SJSA1 (cell line): ENCODE results near the gene PRKAG1. TPM values are rescaled to one million over a fixed set of nuclear protein-coding genes. Genes with fewer than 3 reads are reported as not detected.

Experiments used
- DNase-seq, 2 experiments: peaks; one replicate each; pipeline ENCODE4 v3.0.0-alpha.2; 2015 to 2020; ENCODE audit warnings: low spot score in 2 of 2, low read depth in 1 of 2
- H3K27ac ChIP-seq: fragments of 250-450 bp; sonication (Bioruptor Pico); 2 replicates; pipeline ENCODE4 v1.5.1; 2020; ENCODE audit warnings: mild to moderate bottlenecking, moderate library complexity
- H3K27me3 ChIP-seq: fragments of 250-450 bp; sonication (Bioruptor Pico); replicated peaks from 2 replicates; pipeline ENCODE4 v1.5.1; 2020; ENCODE audit warnings: mild to moderate bottlenecking, moderate library complexity
- H3K36me3 ChIP-seq: fragments of 250-450 bp; sonication (Bioruptor Pico); 2 replicates; pipeline ENCODE4 v1.5.1; 2020; ENCODE audit warnings: mild to moderate bottlenecking
- H3K4me1 ChIP-seq: fragments of 250-450 bp; sonication (Bioruptor Pico); replicated peaks from 2 replicates; pipeline ENCODE4 v1.6.1; 2021; ENCODE audit warnings: mild to moderate bottlenecking
- H3K4me3 ChIP-seq: fragments of 250-450 bp; sonication (Bioruptor Pico); 2 replicates; pipeline ENCODE4 v1.5.1; 2020; ENCODE audit warnings: mild to moderate bottlenecking
- H3K9me3 ChIP-seq: fragments of 250-450 bp; sonication (Bioruptor Pico); replicated peaks from 2 replicates; pipeline ENCODE4 v1.5.1; 2020; ENCODE audit warnings: mild to moderate bottlenecking
- total RNA-seq: library from RNA; depleted of rRNA; stranded (reverse); fragments of >200 nt; shearing (Covaris generic); gene quantifications from 2 replicates; pipeline ENCODE4 v1.2.3, GENCODE V29; 2014

Gene PRKAG1
- total RNA-seq, 1 experiment from 2014 or later = 36.4 TPM

DNA sequence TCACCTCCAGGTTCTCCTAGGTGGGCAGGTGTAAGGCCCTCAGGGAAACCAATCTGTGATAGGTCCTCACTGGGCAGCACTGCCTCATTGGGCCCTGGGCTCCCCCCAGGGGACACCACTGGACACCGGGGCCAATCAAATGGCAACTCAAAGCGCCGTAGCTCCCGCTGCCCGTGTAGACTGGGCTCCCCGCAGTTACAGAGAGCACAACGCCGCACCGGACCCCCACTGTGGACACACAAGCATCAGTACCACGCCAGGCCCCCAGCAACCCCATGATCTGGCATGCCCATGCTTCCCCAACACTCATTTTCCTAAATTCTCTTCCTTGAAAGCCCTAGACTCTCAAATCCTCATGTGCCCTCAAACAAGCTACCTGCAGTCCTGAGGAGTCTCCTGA is 35.9 kb upstream of the PRKAG1 start:
- no peak for DNase-seq
- no peaks in the 10 kb centered on the region for H3K9me3 ChIP-seq
- no peak overlapping the region for H3K4me3 ChIP-seq
- peaks cover 89% of the 10 kb centered on the region for H3K36me3 ChIP-seq
- H3K4me1 ChIP-seq = peaks cover 41% of the 10 kb centered on the region
- H3K27me3 ChIP-seq = no peaks in the 10 kb centered on the region
- H3K27ac ChIP-seq = no peak overlapping the region

DNA sequence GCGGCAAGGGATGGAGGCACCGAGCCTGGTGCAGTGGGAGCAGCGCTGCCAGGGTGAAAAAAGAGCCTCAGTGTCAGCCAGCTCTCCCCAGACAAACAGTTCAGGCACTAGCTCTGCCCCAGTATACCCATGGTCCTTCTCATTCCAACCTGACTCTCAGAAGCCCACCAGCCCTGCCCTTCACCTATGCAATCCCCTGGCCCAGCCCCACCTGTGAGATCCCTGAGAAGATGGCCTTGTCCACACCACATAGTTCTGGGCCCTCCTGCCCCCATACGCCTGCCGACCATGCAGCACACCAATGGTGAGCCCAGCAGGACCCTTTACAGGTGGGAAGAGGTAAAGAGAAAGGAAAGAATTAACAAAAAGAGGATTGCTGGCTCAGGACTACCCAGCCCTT is 35.5 kb upstream of the PRKAG1 start:
- Histone ChIP-seq H3K27ac (no peak overlapping the region), H3K36me3 (peaks cover 90% of the 10 kb centered on the region), H3K4me1 (peaks cover 44% of the 10 kb centered on the region), H3K9me3 (no peaks in the 10 kb centered on the region), H3K4me3 (no peak overlapping the region), H3K27me3 (no peaks in the 10 kb centered on the region)
- no peak for DNase-seq

DNA sequence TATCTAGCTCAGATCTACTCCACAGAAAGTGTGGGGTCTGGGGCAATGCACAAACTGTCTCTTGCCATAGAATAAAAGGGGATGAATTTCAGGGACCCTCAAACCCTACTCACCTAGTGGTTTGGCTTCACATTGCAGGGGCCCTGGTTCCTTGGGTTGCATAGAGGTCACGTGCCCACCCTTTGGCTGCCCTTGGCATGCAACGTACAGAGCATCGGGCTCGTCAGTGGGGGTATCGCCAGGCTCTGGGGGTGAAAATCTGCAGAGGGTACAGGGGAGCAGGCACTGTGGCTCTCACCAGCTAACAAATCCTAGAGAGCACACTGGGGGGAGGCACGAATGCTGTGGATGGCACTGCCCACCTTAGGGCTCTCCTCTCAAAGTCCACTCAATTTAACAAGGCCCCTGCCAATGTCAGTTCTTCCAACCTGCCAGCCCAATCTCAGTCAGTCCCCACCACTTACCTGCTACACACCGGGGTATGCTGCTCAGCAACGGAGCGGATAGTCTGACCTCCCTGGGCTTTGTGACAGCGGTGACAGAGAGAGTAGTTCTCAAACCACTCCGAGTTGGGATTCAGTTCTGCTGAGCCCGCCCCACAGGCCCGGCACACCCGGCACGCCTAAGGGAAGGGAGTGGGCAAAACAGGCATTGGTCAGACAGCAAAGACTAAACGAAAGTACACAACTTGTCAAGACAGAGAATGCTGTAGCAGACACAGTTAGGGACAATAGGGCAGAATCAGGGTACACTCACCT is 34.1 kb upstream of the PRKAG1 start:
- Histone ChIP-seq H3K4me3 (no peak overlapping the region), H3K27me3 (no peaks in the 10 kb centered on the region), H3K36me3 (peaks cover 94% of the 10 kb centered on the region), H3K9me3 (no peaks in the 10 kb centered on the region), H3K4me1 (peaks cover 32% of the 10 kb centered on the region), H3K27ac (no peak overlapping the region)
- DNase-seq = no peak

DNA sequence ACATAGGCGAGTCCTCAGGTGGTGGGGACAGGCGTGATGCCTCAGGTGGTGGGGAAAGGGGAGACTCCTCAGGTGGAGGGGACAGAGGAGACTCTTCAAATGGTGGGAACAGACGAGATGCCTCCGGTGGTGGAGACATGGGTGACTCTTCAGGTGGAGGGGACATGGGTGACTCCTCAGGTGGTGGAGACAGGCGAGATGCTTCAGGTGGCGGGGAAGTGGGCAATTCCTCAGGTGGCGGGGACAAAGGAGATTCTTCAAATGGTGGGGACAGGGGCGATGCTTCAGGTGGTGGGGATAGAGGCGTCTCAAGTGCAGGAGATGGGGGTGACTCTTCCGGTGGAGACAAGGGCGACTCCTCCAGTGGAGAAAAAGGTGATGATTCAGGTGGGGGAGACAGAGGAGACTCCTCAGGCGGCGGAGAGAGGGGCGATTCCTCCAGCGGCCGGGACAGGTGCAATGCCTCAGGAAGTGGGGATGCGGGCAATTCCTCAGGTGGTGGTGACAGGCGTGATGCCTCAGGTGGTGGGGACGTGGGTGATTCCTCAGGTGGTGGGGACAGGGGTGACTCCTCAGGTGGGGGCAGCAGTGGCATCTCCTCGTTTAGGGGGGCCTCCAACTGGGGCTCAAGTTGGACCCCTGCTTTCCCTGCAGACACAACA is 33.3 kb upstream of the PRKAG1 start:
- H3K36me3 ChIP-seq = peaks cover 99% of the 10 kb centered on the region

DNA sequence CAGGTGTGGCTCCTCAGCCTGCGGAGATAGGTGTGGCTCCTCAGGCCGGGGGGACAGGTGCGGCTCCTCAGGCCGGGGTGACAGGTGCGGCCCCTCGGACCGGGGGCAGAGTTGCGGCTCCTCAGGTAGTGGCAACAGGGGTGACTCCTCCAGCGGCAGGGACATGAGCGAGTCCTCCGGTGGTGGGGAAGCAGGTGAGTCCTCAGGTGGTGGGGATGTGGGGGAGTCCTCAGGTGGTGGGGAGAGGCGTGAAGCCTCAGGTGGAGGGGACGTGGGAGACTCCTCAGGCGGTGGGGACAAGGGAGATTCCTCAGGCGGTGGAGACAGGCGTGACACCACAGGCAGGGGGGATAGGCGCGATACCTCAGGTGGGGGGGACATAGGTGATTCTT is 32.8 kb upstream of the PRKAG1 start:
- H3K4me1 ChIP-seq = peaks cover 19% of the 10 kb centered on the region
- no peak overlapping the region for H3K4me3 ChIP-seq
- no peaks in the 10 kb centered on the region for H3K9me3 ChIP-seq
- no peaks in the 10 kb centered on the region for H3K27me3 ChIP-seq
- H3K27ac ChIP-seq = no peak overlapping the region
- peaks cover 100% of the 10 kb centered on the region for H3K36me3 ChIP-seq
- DNase-seq = no peak

More for the DNA sequence above, 33.3 kb upstream of the PRKAG1 start:
- Histone ChIP-seq H3K9me3 (no peaks in the 10 kb centered on the region), H3K4me3 (no peak overlapping the region), H3K27ac (no peak overlapping the region), H3K27me3 (no peaks in the 10 kb centered on the region), H3K4me1 (peaks cover 25% of the 10 kb centered on the region)
- DNase-seq = no peak

DNA sequence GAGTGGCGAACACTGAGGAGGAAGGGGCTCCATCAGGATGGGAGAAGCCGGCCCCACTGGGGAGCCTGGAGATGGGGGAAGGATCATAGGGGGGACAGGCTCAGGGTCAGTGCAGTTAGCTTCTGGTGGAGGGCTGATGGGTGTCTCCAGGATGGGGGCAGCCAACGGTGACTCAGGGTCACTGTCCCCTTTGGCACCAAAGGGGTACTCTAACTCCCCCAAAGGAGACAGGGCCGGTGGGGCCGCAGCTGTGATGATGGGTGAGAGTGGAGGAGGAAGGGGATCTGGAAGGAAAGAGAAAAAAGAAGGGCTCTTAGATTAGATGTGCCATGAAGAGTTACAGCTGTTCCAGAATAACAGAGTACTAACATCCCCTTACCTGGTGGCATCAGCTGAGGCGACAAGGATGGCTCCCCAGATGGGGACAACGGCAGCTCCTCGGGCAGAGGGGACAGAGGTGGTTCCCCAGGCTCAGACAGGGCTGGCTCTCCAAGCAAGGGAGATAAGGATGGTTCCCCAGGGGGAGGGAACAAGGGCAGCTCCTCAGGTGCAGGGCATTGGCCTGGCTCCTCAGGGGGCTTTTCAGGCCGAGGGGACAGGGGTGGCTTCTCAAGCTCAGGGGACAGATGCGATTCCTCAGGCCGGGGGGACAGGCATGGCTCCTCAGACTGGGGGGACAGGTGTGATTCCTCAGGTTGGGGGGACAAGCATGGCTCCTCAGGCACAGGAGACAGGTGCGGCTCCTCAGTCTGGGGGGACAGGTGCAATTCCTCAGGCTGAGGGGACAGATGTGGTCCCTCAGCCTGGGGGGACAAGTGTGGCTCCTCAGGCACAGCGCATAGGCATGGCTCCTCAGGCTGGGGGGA is 32.2 kb upstream of the PRKAG1 start:
- Histone ChIP-seq H3K36me3 (peaks cover 100% of the 10 kb centered on the region), H3K27ac (no peak overlapping the region), H3K27me3 (no peaks in the 10 kb centered on the region), H3K9me3 (no peaks in the 10 kb centered on the region), H3K4me3 (no peak overlapping the region), H3K4me1 (peaks cover 13% of the 10 kb centered on the region)
- DNase-seq = no peak

DNA sequence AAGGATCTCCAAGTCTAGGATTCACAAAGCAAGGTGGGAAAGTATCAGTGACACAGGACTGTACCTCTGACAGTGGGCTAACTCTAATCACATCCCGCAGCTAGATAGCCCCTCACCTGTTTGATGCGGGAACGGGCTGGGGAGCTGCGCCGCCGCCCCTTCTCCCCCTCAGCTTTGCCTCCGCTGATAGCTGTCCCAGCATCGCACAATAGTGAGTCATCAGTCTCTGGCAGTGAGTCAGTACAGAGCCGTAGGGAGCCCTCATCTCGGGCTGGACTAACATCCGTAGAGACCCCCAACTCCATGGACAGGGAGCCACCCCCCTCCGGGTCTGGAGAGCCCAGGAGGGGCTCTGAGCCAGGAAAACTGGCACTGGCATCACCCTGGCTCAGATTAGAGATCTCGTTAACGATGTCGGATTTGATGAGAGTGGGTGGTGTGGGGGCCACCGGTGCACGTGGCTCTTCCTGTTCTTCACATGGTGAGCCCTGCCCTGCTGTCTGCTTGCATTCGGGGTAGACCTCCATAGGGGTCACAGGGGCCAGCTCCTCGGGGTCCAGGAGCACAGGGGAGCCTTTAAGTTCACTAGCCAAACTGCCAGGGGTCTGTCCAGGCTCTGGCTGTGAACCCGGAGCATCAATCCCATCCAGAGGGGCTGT is 31.1 kb upstream of the PRKAG1 start:
- Histone ChIP-seq H3K27ac (peak overlapping the region; percentile 27), H3K9me3 (no peaks in the 10 kb centered on the region), H3K4me1 (peaks cover 11% of the 10 kb centered on the region), H3K27me3 (no peaks in the 10 kb centered on the region), H3K4me3 (no peak overlapping the region), H3K36me3 (peaks cover 100% of the 10 kb centered on the region)
- peak; percentile 37 to 63 for DNase-seq

DNA sequence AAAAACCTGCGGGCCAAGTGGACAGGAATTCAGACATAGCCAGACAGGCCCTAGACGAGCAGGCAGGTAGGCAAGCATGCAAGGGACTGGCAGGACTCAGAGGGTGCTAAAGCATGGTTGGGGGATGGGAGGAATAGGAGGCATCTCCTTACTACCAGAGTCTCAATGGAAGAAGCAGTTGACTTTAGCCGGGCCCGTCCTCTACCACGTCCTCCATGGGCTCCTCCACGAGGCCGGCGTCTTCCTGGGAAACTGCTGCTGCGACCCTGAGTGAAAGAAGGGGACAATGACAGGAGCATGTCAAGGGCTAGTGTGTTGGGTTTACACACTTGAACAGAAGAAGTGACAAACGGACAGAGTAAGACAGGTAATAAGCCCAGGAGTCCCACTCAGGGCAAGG is 30.4 kb upstream of the PRKAG1 start:
- Histone ChIP-seq H3K27me3 (no peaks in the 10 kb centered on the region), H3K36me3 (peaks cover 100% of the 10 kb centered on the region), H3K4me3 (no peak overlapping the region), H3K9me3 (no peaks in the 10 kb centered on the region), H3K27ac (no peak overlapping the region), H3K4me1 (peaks cover 11% of the 10 kb centered on the region)
- no peak for DNase-seq

DNA sequence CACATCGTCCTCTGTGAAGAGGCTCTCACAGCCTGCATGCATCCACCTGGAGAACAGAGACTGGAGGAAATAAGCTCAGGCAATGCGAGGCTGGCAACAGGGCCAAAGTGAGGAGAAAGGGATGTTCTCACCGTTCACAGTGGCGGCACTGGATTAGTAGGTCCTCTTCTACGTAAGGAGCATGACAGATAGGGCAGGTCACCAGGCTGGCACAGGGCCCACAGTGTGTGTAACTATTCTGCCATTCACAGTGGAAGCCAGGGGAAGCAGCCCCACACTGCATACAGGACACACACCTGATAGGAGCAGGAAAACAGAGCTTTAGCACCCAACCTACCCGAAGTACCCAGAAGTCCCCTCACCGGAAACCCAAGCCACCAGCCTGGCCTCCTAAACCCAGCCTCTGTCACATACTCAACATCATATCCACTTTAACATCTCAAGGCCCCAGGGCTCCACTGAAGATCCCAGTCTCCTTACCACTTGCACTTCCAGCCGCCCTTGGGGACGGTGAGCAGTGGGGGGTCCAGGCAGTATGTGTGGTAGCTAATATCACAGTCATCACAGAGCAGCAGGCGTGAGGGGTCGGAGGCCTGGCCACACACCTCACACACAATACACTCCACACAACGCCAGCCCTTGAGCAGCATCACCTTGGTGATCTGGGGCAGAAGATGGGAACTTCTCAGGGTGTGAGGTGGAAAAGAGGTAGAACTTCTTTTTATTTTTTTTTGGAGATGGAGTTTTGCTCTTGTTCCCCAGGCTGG is 27.7 kb upstream of the PRKAG1 start:
- H3K9me3 ChIP-seq = no peaks in the 10 kb centered on the region
- H3K4me3 ChIP-seq = no peak overlapping the region
- peaks cover 11% of the 10 kb centered on the region for H3K4me1 ChIP-seq
- peaks cover 100% of the 10 kb centered on the region for H3K36me3 ChIP-seq
- no peak for DNase-seq
- no peaks in the 10 kb centered on the region for H3K27me3 ChIP-seq
- no peak overlapping the region for H3K27ac ChIP-seq

DNA sequence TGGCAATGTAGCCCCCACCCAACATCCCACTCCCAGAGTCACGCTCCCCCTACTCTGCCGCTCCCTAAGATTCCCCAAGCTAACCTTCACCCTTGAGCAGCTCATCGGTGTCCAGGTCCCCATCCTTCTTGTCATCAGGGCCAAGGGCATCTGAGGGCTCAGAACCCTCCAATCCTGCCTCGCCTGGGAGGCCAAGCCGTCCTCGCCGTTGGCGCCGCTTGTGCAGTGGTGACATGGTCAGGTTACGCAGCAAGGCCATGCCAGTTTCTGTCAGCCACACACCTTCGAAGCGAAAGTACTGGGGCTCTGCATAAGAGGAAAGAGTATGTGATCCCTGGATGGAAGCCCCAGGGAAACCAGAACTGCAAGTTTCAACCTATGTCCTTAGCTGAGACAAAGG is 26.1 kb upstream of the PRKAG1 start:
- Histone ChIP-seq H3K27ac (no peak overlapping the region), H3K4me3 (no peak overlapping the region), H3K27me3 (no peaks in the 10 kb centered on the region), H3K36me3 (peaks cover 100% of the 10 kb centered on the region), H3K9me3 (no peaks in the 10 kb centered on the region), H3K4me1 (peaks cover 4% of the 10 kb centered on the region)
- no peak for DNase-seq

DNA sequence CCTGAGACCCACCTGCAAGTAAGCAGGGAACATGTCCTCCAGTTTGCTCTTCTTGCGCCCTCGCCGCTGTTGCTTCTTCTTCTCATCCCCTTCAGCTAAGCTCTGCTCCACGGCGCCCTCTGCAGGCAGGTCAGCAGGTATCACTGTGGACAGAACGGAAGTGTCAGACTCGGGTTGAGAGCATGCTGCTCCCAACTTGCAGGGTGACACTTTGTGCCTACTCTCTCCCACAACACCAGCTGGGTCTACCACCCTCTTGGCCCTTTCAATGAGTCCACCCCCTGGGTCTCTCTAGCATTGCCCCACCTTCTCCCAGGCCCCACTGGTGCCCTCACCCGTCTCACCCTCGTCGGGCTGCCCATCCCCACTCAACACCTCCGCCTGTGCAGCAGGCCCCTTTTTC is 25.3 kb upstream of the PRKAG1 start:
- no peak overlapping the region for H3K27ac ChIP-seq
- no peaks in the 10 kb centered on the region for H3K9me3 ChIP-seq
- H3K4me1 ChIP-seq = no peaks in the 10 kb centered on the region
- H3K4me3 ChIP-seq = no peak overlapping the region
- H3K36me3 ChIP-seq = peaks cover 100% of the 10 kb centered on the region
- no peaks in the 10 kb centered on the region for H3K27me3 ChIP-seq
- DNase-seq = peak; percentile 29 to 77

DNA sequence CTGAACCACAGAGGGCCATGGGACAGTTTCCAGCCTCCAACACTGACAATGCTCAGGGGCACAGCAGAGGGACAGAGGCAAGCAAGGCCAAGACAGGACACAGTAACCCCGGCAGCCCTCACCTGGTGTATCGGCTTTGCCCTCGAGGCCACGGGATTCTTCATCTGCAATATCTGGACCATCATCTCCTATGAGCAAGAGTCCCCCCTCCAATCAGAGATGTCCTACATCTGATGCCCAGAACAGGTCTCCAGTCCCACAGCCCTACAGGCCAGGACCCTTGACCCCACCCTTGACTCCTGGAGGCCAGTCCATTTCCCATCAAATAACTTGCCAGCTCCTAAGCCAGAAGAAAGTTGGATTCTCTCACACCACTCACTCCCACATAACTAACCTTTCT is 24.7 kb upstream of the PRKAG1 start:
- Histone ChIP-seq H3K4me1 (no peaks in the 10 kb centered on the region), H3K4me3 (no peak overlapping the region), H3K36me3 (peaks cover 100% of the 10 kb centered on the region), H3K27ac (no peak overlapping the region), H3K9me3 (no peaks in the 10 kb centered on the region), H3K27me3 (no peaks in the 10 kb centered on the region)
- no peak for DNase-seq

DNA sequence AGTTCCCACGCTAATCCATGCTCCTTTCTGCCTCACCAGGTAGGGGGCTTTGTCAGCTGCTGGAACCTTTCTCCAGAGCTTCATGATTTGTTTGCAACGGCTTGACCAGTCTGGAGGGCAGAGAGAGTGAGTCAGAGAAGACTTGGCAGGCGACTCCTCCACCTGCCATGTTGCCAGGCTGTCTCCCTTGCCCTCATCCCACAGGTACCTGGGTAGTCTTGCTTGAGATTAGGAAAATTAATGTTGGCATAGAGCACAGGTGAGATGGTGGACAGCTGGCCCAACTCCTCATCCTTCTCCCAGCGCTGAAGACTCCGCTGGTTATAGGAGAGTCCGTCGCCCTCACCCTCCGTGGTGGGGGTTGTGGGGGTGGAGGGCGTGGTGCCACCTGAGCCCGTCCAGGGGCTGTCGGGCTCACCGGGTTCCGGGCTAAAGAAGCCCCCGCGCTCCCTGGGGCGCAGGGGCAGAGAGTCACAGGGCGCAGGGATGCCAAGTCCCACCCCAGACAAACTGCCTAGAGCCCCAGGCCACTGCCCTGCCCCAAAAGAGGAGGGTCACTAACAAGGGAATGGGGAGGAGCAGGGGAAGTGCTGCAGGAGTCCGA is 23.4 kb upstream of the PRKAG1 start:
- Histone ChIP-seq H3K9me3 (no peaks in the 10 kb centered on the region), H3K27me3 (no peaks in the 10 kb centered on the region), H3K36me3 (peaks cover 100% of the 10 kb centered on the region), H3K4me3 (no peak overlapping the region), H3K4me1 (no peaks in the 10 kb centered on the region), H3K27ac (no peak overlapping the region)
- no peak for DNase-seq
